Testis (tissue), 3 donors: ENCODE data around the gene JUNB. TPM values are rescaled to one million over a fixed set of nuclear protein-coding genes. Genes with fewer than 3 reads are reported as not detected.
A peak's percentile ranks its signal among the peaks of the same experiment; 100 is the strongest.

Experiments used
- DNase-seq: peaks from one replicate; pipeline ENCODE4 v3.0.0-alpha.2; 2019
- H3K27ac ChIP-seq, 2 donors: fragments of 200-600 bp; sonication (generic); one replicate each; pipeline ENCODE4 v1.5.1; 2019
- H3K27me3 ChIP-seq: fragments of 200-600 bp; sonication (generic); one replicate; pipeline ENCODE4 v1.5.1; 2019
- H3K36me3 ChIP-seq: fragments of 200-600 bp; sonication (generic); one replicate; pipeline ENCODE4 v1.5.1; 2017; ENCODE audit warnings: low read depth; ENCODE audit errors: missing control alignments
- H3K4me1 ChIP-seq: fragments of 200-600 bp; sonication (generic); one replicate; pipeline ENCODE4 v1.5.1; 2019
- H3K4me3 ChIP-seq, 2 donors: fragments of 200-600 bp; sonication (generic); one replicate each; pipeline ENCODE4 v1.5.1; 2017 to 2019
- H3K9me3 ChIP-seq: fragments of 200-600 bp; sonication (generic); one replicate; pipeline ENCODE4 v1.5.1; 2017
- POLR2A ChIP-seq: fragments of 450-650 bp; IDR thresholded peaks from one replicate; pipeline ENCODE4 v1.6.1; 2017; ENCODE audit warnings: antibody characterized with exemption, mild to moderate bottlenecking, moderate library complexity
- whole genome bisulfite sequencing, 2 donors: methylation state at CpG; one replicate each; pipeline ENCODE4 v1.1.5; 2018; 5-methylcytosine and 5-hydroxymethylcytosine counted together
- intact Hi-C: fragments of 100-400 bp; cut with DNase I; formaldehyde crosslinking; loops from one replicate; pipeline ENCODE4 v1.15.1; 2023; ENCODE audit warnings: low total_unique reads
- polyA plus RNA-seq: library from polyadenylated mRNA; stranded (reverse); fragments of 350-450 nt; fragmentation: Illumina TruSeq; extraction: RNeasy Lipid Tissue Mini Kit (QIAGEN cat#74804); gene quantifications from one replicate; pipeline ENCODE4 v1.2.3, GENCODE V29; 2014; ENCODE audit warnings: low read depth, low replicate concordance; ENCODE audit not compliant: insufficient read depth
- total RNA-seq, 2 donors: library from RNA; depleted of rRNA; stranded (reverse); fragments of >200 nt; gene quantifications; one replicate each; pipeline ENCODE4 v1.2.3, GENCODE V29; 2016
- TF ChIP-seq, protein P1 (sequence below), 3 experiments: fragments of 450-650 bp in 2 of 3; fragments of 200-600 bp in 1 of 3; sonication (generic) in 1 of 3; IDR thresholded peaks; one replicate each; pipeline ENCODE4 v1.5.1; 2016 to 2019; ENCODE audit warnings: antibody characterized with exemption in 3 of 3, mild to moderate bottlenecking in 2 of 3, moderate library complexity in 1 of 3

Gene JUNB
- total and polyA plus RNA-seq, 3 donors from 2014 or later: 54.5 to 143 (median 75.9) TPM

DNA sequence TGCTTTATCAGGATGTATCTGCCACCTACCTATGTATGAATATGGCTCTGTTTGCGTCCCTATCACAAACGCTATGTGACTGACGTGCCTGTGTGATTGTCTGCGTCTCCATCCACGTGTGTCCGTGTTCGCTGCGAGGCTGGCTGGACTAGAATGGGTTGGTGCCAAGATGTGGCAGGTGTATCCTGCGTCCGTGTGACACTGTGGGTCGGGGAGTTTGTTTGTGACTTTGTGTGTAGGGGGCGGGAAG lies 9.2 kb upstream of the JUNB start:
- Histone ChIP-seq H3K27ac (peak overlapping the region; percentile 82 to 98), H3K36me3 (no peaks in the 10 kb centered on the region), H3K9me3 (no peaks in the 10 kb centered on the region), H3K4me1 (peaks cover 64% of the 10 kb centered on the region), H3K4me3 (peak overlapping the region; percentile 7 to 70), H3K27me3 (no peaks in the 10 kb centered on the region)
- intact Hi-C loops: no loop called here
- 1 to 3% methylated on average over 12 of the region's 12 CpGs for WGBS, 2 donors
- TF ChIP-seq, protein P1, sequence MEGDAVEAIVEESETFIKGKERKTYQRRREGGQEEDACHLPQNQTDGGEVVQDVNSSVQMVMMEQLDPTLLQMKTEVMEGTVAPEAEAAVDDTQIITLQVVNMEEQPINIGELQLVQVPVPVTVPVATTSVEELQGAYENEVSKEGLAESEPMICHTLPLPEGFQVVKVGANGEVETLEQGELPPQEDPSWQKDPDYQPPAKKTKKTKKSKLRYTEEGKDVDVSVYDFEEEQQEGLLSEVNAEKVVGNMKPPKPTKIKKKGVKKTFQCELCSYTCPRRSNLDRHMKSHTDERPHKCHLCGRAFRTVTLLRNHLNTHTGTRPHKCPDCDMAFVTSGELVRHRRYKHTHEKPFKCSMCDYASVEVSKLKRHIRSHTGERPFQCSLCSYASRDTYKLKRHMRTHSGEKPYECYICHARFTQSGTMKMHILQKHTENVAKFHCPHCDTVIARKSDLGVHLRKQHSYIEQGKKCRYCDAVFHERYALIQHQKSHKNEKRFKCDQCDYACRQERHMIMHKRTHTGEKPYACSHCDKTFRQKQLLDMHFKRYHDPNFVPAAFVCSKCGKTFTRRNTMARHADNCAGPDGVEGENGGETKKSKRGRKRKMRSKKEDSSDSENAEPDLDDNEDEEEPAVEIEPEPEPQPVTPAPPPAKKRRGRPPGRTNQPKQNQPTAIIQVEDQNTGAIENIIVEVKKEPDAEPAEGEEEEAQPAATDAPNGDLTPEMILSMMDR (IDR thresholded peaks at IDR 0.05): no peak
- no peak for TF ChIP-seq POLR2A
- DNase-seq: no peak

- intact Hi-C loops: no loop called here
- peak; percentile 91 for DNase-seq
- H3K9me3 ChIP-seq: no peaks in the 10 kb centered on the region
- H3K36me3 ChIP-seq: no peaks in the 10 kb centered on the region
- TF ChIP-seq, protein P1 (IDR thresholded peaks at IDR 0.05): no peak
- WGBS, 2 donors: 0% methylated on average over 74 of the region's 88 CpGs; no CpG with 5 or more reads in 1 of the 2 donors
- H3K27me3 ChIP-seq: no peaks in the 10 kb centered on the region
- peaks cover 66% of the 10 kb centered on the region for H3K4me1 ChIP-seq
- peak overlapping the region; percentile 82 to 98 for H3K27ac ChIP-seq
- peak overlapping the region; percentile 7 to 70 for H3K4me3 ChIP-seq
These were observed 8.6 kb upstream of the JUNB start for GRCh38 chr19:12782424-12783290.

DNA sequence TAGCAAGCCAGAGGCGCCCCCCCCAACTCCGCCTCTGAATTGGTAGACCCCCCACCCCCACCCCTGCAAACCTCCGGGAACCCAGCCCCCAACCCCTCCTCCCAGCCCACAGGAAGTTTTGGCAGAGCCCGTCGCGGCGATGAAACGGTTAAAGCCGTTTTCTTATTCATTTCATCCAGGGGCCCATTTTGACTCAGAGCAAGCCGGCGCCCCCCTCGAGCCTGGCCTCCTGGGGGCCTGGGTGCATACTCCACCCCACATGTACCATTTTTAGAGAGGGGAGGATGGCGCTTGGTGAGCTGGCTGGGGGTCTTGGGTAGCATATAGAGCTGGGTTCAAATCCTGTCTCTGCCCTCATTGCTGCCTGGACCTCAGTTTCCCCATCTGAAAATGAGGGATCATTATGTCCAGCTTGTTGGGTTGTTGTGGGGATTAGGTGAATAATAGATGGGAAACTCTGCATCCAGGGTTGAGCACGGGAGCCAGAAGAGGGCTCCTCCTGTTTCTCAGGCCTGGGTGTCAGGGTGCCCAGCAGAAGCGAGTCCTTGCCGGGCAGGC lies 7.9 kb upstream of the JUNB start:
- H3K9me3 ChIP-seq: no peaks in the 10 kb centered on the region
- peak overlapping the region; percentile 82 to 98 for H3K27ac ChIP-seq
- H3K36me3 ChIP-seq: no peaks in the 10 kb centered on the region
- peak overlapping the region; percentile 7 to 70 for H3K4me3 ChIP-seq
- intact Hi-C loops: no loop called here
- 5 to 11% methylated on average over 3 to 16 of the region's 16 CpGs for WGBS, 2 donors
- TF ChIP-seq POLR2A: no peak
- TF ChIP-seq, protein P1 (IDR thresholded peaks at IDR 0.05): no peak
- no peak for DNase-seq
- peaks cover 66% of the 10 kb centered on the region for H3K4me1 ChIP-seq
- H3K27me3 ChIP-seq: no peaks in the 10 kb centered on the region

DNA sequence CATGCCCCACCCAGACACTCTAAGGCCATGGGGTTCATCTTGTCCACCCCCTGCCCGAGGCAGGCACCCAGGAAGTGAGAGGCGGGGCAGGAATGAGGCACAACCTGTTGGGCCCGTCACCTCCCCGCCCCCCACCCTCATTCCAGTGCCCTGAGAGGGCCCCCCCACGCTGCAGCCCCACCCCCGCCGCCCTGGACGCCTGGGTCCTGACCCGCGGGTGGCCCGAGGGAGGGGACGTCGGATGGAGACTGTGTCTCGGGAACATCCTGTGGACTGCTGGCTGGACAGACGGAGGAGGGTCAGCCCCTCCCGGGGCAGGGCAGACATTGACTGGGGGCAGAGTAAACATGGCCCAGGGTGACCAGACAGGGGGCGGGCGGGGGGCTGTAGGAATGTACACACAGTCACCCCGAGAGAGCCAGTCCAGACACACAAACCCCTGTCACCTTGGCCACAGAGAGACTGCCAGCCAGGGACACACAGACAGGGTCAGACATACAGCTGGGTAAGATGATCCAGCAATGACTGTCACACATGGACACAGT lies 7.4 kb upstream of the JUNB start:
- Histone ChIP-seq H3K9me3 (no peaks in the 10 kb centered on the region), H3K27ac (peak overlapping the region; percentile 82 to 98), H3K27me3 (no peaks in the 10 kb centered on the region), H3K4me3 (no peak overlapping the region), H3K4me1 (peaks cover 66% of the 10 kb centered on the region), H3K36me3 (no peaks in the 10 kb centered on the region)
- TF ChIP-seq, protein P1 (IDR thresholded peaks at IDR 0.05): no peak
- WGBS, 2 donors: 0 to 23% methylated on average over 2 to 13 of the region's 19 CpGs
- intact Hi-C loops: no loop called here
- DNase-seq: peak; percentile 30
